Nephron progenitor cell (in vitro differentiated cells): ENCODE measurements around the gene ABCG1.

Source experiments
- DNase-seq: peaks from one replicate; pipeline ENCODE4 v3.0.0; 2021
- H3K27ac Mint-ChIP-seq: 2 replicates; pipeline ENCODE4 v1.8.0; 2021; ENCODE audit warnings: mild to moderate bottlenecking, moderate library complexity, mixed read lengths
- H3K27me3 Mint-ChIP-seq: 2 replicates; pipeline ENCODE4 v1.8.0; 2021; ENCODE audit warnings: mild to moderate bottlenecking, low read depth, mixed read lengths; ENCODE audit not compliant: poor library complexity
- H3K36me3 Mint-ChIP-seq: 2 replicates; pipeline ENCODE4 v1.8.0; 2021; ENCODE audit warnings: low read depth, mixed read lengths
- H3K4me1 Mint-ChIP-seq: 2 replicates; pipeline ENCODE4 v1.8.0; 2021; ENCODE audit warnings: mixed read lengths
- H3K4me3 Mint-ChIP-seq: 2 replicates; pipeline ENCODE4 v1.8.0; 2021; ENCODE audit warnings: mild to moderate bottlenecking, moderate library complexity, mixed read lengths
- H3K9me3 Mint-ChIP-seq: 2 replicates; pipeline ENCODE4 v1.8.0; 2021; ENCODE audit warnings: mild to moderate bottlenecking, moderate library complexity, mixed read lengths
- CTCF ChIP-seq: fragments of 200-600 bp; sonication (generic); IDR thresholded peaks from 2 replicates; pipeline ENCODE4 v1.5.0; 2021; ENCODE audit warnings: antibody characterized with exemption

ABCG1 gene

GRCh38 chr21:42294273-42294880, 75.4 kb downstream of the ABCG1 start:
- TF ChIP-seq CTCF = no peak
- Mint-ChIP-seq H3K27ac (no peak overlapping the region), H3K36me3 (peaks cover 4% of the 10 kb centered on the region), H3K9me3 (no peaks in the 10 kb centered on the region), H3K4me1 (peaks cover 37% of the 10 kb centered on the region), H3K27me3 (no peaks in the 10 kb centered on the region), H3K4me3 (no peak overlapping the region)
- DNase-seq = no peak

- Mint-ChIP-seq H3K27me3 (no peaks in the 10 kb centered on the region), H3K4me1 (peaks cover 37% of the 10 kb centered on the region), H3K9me3 (no peaks in the 10 kb centered on the region), H3K27ac (peak overlapping the region; percentile 30), H3K36me3 (no peaks in the 10 kb centered on the region), H3K4me3 (no peak overlapping the region)
- no peak for TF ChIP-seq CTCF
- no peak for DNase-seq
These were observed 76.9 kb downstream of the ABCG1 start for GRCh38 chr21:42295845-42296244.

GRCh38 chr21:42296501-42296900, 77.6 kb downstream of the ABCG1 start:
- no peak overlapping the region for H3K4me3 Mint-ChIP-seq
- no peak overlapping the region for H3K27ac Mint-ChIP-seq
- no peaks in the 10 kb centered on the region for H3K36me3 Mint-ChIP-seq
- H3K4me1 Mint-ChIP-seq = peaks cover 37% of the 10 kb centered on the region
- no peaks in the 10 kb centered on the region for H3K9me3 Mint-ChIP-seq
- TF ChIP-seq CTCF = no peak
- no peaks in the 10 kb centered on the region for H3K27me3 Mint-ChIP-seq
- DNase-seq = no peak

- Mint-ChIP-seq H3K27ac (no peak overlapping the region), H3K4me1 (peaks cover 37% of the 10 kb centered on the region), H3K27me3 (no peaks in the 10 kb centered on the region), H3K9me3 (no peaks in the 10 kb centered on the region), H3K4me3 (no peak overlapping the region), H3K36me3 (no peaks in the 10 kb centered on the region)
- no peak for DNase-seq
- TF ChIP-seq CTCF = no peak
These were observed 78.4 kb downstream of the ABCG1 start for GRCh38 chr21:42297377-42297776.

- Mint-ChIP-seq H3K4me1 (peaks cover 37% of the 10 kb centered on the region), H3K36me3 (no peaks in the 10 kb centered on the region), H3K27ac (no peak overlapping the region), H3K27me3 (no peaks in the 10 kb centered on the region), H3K9me3 (no peaks in the 10 kb centered on the region), H3K4me3 (no peak overlapping the region)
- TF ChIP-seq CTCF = no peak
- DNase-seq = no peak
These were observed 79.3 kb downstream of the ABCG1 start for GRCh38 chr21:42298237-42298636.

- Mint-ChIP-seq H3K4me3 (no peak overlapping the region), H3K27me3 (no peaks in the 10 kb centered on the region), H3K36me3 (no peaks in the 10 kb centered on the region), H3K9me3 (no peaks in the 10 kb centered on the region), H3K27ac (no peak overlapping the region), H3K4me1 (peaks cover 37% of the 10 kb centered on the region)
- no peak for TF ChIP-seq CTCF
- DNase-seq = no peak
These were observed 79.7 kb downstream of the ABCG1 start for GRCh38 chr21:42298657-42299056.
